Naive B cell (primary cell): ENCODE measurements around the gene RCAN2. TPM values are rescaled to one million over a fixed set of nuclear protein-coding genes. Genes with fewer than 3 reads are reported as not detected.

ENCODE experiments used
- ATAC-seq, 2 donors: fragments of 150-1000 bp; cut with Tn5 transposase; 2 replicates each; pipeline ENCODE4 v1.10.0; 2021; ENCODE audit warnings: low read depth in 2 of 2, mild to moderate bottlenecking in 2 of 2, moderate library complexity in 2 of 2
- DNase-seq: peaks from one replicate; pipeline ENCODE4 v3.0.0; 2022
- H3K27ac Mint-ChIP-seq, 6 donors: one replicate each; pipeline ENCODE4 v1.8.0; 2020 to 2022; ENCODE audit warnings: mild to moderate bottlenecking in 6 of 6, mixed read lengths in 6 of 6, moderate library complexity in 5 of 6, inconsistent platforms in 2 of 6
- H3K27me3 Mint-ChIP-seq, 3 donors: one replicate each; pipeline ENCODE4 v1.8.0; 2021 to 2022; ENCODE audit warnings: mixed read lengths in 3 of 3, mild to moderate bottlenecking in 1 of 3
- H3K36me3 Mint-ChIP-seq, 2 donors: one replicate each; pipeline ENCODE4 v1.8.0; 2020 to 2022; ENCODE audit warnings: mixed read lengths in 2 of 2, inconsistent platforms in 1 of 2, mild to moderate bottlenecking in 1 of 2
- H3K4me1 Mint-ChIP-seq, 3 donors: one replicate each; pipeline ENCODE4 v1.8.0; 2020 to 2022; ENCODE audit warnings: mixed read lengths in 3 of 3, inconsistent platforms in 1 of 3, mild to moderate bottlenecking in 1 of 3, moderate library complexity in 1 of 3
- H3K4me3 Mint-ChIP-seq, 8 donors: one replicate each; pipeline ENCODE4 v1.8.0; 2020 to 2022; ENCODE audit warnings: mild to moderate bottlenecking in 8 of 8, mixed read lengths in 8 of 8, moderate library complexity in 8 of 8, inconsistent platforms in 2 of 8
- H3K9me3 Mint-ChIP-seq, 7 donors: one replicate each; pipeline ENCODE4 v1.8.0; 2020 to 2022; ENCODE audit warnings: mixed read lengths in 7 of 7, mild to moderate bottlenecking in 5 of 7, inconsistent platforms in 2 of 7, moderate library complexity in 1 of 7
- polyA plus RNA-seq, 6 donors: library from polyadenylated mRNA; unstranded; fragments of 300-500 nt; fragmentation: Illumina TruSeq; gene quantifications; one replicate each; pipeline ENCODE4 v1.2.3, GENCODE V29; 2021; ENCODE audit warnings: low read depth in 6 of 6

Gene RCAN2
- polyA plus RNA-seq, 6 donors from 2014 or later = 0.20 TPM; not detected in 5

DNA sequence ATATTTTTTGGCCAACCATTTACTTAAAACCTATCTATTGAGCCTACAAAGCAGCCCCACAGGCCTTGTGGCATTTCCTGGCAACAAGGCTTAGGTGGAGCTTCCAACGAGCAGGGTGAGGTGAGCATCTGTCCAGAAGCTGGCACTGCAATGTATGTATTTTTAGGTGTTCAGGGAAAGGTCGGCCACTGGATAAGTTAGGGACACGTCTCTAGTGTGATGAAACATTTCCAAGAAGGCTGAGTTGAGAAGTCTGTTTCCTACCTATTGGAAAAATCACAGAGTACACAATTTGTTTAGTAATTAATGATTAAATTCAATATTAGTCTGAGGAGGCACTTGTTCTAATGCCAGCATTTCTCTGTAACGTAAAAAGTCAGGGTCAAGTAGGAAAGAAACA, 17.8 kb upstream of the RCAN2 start:
- no peak for DNase-seq
- Mint-ChIP-seq H3K27me3 (no peaks in the 10 kb centered on the region), H3K27ac (no peak overlapping the region), H3K9me3 (peaks cover 0 to 2% (median 0%) of the 10 kb centered on the region in 7 donors), H3K4me1 (no peaks in the 10 kb centered on the region), H3K36me3 (no peaks in the 10 kb centered on the region), H3K4me3 (no peak overlapping the region)
- ATAC-seq = no peak

DNA sequence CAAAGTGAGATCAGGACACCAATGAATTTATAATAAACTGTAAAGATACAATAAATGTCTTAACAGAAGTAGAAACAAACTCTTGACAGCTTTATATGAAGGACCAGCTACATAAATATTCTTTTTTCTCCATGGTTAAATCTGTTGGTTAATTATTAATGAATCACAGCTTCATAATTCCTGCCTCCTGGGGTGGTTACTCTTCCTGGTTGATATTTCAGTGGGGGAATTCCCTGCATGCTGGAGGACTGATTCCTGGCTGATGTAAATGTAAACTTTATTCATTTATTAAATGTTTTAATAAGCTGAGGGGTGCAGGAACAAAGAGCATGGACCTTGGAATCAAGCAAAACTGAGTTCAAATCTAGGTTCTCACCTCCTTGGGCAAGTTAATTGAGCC, 16.2 kb upstream of the RCAN2 start:
- no peaks in the 10 kb centered on the region for H3K36me3 Mint-ChIP-seq
- no peaks in the 10 kb centered on the region for H3K27me3 Mint-ChIP-seq
- ATAC-seq = no peak
- H3K27ac Mint-ChIP-seq = no peak overlapping the region
- H3K9me3 Mint-ChIP-seq = peaks cover 0 to 2% (median 0%) of the 10 kb centered on the region in 7 donors
- no peaks in the 10 kb centered on the region for H3K4me1 Mint-ChIP-seq
- no peak overlapping the region for H3K4me3 Mint-ChIP-seq
- no peak for DNase-seq

DNA sequence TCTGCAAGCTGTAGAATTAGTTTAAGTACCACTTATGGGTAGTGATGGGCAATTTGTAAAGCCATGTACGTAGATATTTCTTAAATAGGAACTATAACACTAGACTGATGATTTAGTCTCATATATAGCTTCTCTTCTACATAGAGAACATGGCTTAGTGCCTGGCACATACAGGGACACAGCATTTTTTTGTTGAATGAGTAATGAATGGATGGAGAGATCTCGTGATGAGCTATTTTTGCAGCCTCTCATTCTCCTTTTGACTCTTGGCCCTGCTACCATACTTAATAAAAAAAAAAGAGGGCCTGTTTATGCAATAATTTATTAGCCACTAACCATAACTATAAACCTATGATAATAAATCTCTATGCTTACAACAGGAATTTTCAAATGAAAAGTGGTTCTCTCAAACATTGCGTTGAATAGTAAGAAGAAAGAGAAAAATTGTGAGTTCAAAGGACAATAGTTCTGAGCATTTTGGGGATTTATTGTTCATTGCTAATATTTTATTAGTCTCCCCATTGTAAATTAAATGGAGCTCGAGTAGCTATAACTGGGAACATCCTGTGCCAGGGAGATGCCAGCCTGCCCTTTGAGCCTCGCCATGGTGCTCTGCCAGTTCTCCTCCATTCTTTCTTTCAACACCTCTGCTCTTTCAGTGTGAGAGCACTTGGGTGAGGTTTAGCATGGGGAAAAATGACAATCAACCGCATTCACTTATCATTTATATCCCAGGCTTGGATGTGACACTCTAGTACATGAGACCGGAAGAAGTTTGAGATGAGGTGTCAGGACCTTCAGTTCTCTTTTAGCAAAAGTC, 14.7 kb upstream of the RCAN2 start:
- Mint-ChIP-seq H3K4me3 (no peak overlapping the region), H3K27ac (no peak overlapping the region), H3K4me1 (no peaks in the 10 kb centered on the region), H3K27me3 (peaks cover 4 to 10% (median 9%) of the 10 kb centered on the region in 3 donors), H3K9me3 (peaks cover 0 to 2% (median 0%) of the 10 kb centered on the region in 7 donors), H3K36me3 (no peaks in the 10 kb centered on the region)
- no peak for DNase-seq
- ATAC-seq = no peak

DNA sequence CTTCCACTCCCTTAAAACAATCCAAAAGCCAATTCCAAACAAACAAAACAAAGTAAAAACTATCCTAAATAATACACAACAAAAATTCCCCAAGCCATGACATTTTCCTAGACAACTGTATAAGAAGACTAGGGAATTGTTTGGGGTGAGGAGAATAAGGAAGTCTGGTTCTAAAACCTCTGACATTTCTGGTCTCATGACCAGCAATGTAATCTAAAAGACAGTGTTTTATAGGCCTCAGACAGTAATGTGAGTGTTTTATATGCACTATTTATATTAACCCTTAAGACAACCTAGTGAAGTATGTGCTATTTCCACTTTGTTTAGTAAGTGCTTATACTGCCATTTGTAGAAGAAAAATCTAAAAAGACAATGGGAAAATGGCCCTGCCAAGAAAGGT, 13.0 kb upstream of the RCAN2 start:
- H3K4me1 Mint-ChIP-seq = no peaks in the 10 kb centered on the region

DNA sequence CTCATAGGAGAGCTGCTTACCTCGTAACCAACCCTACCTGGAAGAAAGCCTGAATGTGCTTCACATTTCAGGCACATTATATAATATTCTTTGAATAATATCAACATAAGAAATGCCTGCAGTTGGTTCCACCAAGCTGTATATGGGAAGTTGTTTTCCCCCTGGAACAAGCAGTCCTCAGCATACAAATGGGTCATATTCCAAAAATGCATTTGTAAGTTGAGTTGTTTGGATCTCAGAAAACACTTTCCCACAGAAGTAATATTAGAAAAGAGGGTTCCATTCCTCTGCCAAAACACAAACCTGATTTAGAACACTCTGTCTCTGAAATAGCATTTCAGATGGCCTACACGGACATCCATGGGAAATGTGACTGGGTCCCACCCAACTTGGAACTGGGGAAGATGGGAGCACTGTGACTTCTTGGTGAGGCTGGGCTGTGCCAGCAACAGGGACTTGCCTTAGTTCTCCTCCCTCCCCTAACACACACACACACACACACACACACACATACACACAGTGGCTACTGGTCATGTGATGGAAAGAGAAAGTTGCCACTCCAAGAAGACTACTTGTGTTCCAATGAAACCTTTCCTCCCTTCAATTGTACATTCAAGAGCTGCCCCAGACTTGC, 11.4 kb upstream of the RCAN2 start:
- peak overlapping the region in 1 of 6 donors; percentile 0 for H3K27ac Mint-ChIP-seq
- H3K36me3 Mint-ChIP-seq = no peaks in the 10 kb centered on the region
- ATAC-seq = no peak
- peaks cover 0 to 2% (median 0%) of the 10 kb centered on the region in 7 donors for H3K9me3 Mint-ChIP-seq
- no peak for DNase-seq
- peaks cover 13 to 29% (median 26%) of the 10 kb centered on the region in 3 donors for H3K27me3 Mint-ChIP-seq
- no peak overlapping the region for H3K4me3 Mint-ChIP-seq
- H3K4me1 Mint-ChIP-seq = no peaks in the 10 kb centered on the region

More for the DNA sequence above, 13.0 kb upstream of the RCAN2 start:
- H3K4me3 Mint-ChIP-seq = no peak overlapping the region
- peaks cover 0 to 2% (median 0%) of the 10 kb centered on the region in 7 donors for H3K9me3 Mint-ChIP-seq
- peaks cover 9 to 27% (median 25%) of the 10 kb centered on the region in 3 donors for H3K27me3 Mint-ChIP-seq
- no peaks in the 10 kb centered on the region for H3K36me3 Mint-ChIP-seq
- DNase-seq = no peak
- no peak for ATAC-seq
- no peak overlapping the region for H3K27ac Mint-ChIP-seq

DNA sequence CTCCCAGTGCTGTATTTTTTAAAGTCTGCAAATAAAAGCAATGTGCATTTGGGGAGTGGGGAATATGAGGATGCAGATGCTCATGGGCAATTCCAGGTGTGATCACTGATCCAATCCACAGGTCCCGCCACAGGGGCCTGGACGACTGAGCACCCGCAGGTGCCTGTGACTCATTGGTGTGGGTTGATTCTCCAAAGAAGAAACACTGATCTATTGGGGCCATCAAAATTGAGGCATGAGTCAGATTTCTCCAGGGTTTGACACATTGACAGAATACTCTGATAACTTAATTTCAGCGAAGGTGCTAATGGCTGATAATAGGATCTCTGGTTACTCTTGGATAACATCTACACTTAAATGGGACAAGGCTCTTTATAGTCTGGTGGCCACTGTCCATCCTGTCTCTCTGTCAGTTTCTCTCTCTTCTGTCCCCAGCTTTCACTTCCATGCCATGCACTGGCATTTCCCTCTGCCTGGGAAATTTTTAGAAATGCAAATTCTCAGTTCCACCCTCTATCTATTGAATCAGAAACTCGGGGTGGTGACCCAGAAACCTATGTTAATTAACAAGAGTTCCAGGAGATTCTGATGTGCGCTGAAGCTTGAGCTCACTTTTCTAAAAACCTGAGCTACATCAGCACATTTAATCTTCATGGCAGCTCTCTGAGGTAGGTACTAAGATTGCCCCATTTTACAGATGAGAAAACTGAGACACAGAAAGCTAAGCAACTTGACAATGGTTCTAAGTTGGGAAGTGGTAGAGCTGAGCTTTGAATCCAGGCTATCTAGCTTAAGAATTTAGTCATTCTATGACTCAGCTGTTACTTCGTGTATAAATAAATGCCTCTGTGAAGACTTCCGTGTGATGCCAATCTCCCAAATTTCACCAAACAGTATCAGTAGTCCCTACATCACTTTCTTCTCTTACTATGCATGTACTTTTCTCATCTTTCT, 10.2 kb upstream of the RCAN2 start:
- Mint-ChIP-seq H3K27me3 (peaks cover 21 to 41% (median 34%) of the 10 kb centered on the region in 3 donors), H3K27ac (no peak overlapping the region), H3K4me3 (no peak overlapping the region), H3K36me3 (no peaks in the 10 kb centered on the region), H3K4me1 (no peaks in the 10 kb centered on the region), H3K9me3 (peaks cover 0 to 2% (median 0%) of the 10 kb centered on the region in 7 donors)
- DNase-seq (no peak), ATAC-seq (no peak)

DNA sequence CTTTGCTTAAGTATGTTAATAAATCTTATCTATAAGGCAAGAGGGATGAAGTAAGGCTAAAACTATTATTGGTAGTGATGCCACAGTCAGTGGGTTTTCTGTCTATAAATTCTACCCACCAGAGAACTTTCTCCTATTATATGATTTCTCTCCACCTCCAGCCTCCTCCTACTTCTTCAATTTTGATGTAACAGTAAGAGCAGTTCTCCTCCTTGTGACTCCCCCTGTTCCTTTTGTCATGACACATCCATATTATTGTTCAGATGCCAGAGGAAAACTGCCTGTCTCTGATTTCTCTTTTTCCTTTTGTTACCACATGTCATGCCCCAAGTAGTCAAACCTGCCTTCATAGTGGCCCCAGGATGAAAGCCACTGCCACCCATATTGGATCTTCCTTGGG, 9.1 kb upstream of the RCAN2 start:
- H3K36me3 Mint-ChIP-seq = no peaks in the 10 kb centered on the region
- H3K27ac Mint-ChIP-seq = no peak overlapping the region
- DNase-seq (no peak), ATAC-seq (no peak)
- H3K4me3 Mint-ChIP-seq = no peak overlapping the region
- peaks cover 0 to under 1% (median 0%) of the 10 kb centered on the region in 7 donors for H3K9me3 Mint-ChIP-seq
- H3K4me1 Mint-ChIP-seq = no peaks in the 10 kb centered on the region
- H3K27me3 Mint-ChIP-seq = peaks cover 28 to 51% (median 43%) of the 10 kb centered on the region in 3 donors

DNA sequence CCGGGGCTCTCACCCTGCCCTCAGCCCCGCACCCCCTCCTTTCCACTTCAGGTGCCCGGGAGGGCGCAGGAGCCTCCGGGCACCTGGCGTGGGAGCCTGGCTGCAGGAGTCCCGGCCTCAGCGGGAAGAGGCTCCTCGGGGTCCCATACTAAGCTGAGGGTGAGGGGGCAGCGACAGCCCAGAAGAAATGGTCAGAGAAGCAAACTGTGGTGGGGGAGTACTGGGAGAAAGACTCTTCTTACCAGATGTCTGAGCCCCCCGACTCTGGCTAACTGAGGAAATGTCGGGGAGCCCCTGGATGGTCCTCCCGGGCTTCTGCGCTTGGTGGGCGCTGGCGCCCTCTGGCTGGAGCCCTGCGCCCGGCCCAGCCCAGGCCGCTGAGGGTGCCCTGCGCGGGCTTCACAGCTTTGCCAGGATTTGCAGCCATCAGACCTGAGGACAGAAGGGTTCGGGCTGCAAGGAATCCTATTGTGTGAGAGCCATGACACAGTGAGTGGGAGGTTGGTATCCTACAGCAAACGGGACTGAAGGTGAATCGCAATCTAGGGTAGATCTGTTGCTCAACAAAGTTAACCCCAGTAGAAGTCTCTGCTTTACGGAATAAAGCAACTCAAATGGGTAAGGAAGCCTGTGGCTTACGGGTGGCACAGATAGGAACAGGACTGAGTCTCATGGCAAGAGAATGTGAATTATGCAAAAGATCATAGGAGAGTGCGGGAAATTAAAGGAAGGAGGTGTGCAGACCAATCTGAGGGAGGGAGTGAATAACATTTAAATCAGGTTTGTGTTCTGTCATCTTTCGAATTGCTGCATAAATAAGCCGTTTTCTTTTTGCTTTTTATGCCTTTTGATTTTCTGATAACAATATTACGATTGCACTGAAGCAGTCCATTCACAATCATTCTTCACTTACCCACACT, 639 bp upstream of the RCAN2 start:
- H3K27ac Mint-ChIP-seq = no peak overlapping the region
- H3K9me3 Mint-ChIP-seq = no peaks in the 10 kb centered on the region
- H3K4me1 Mint-ChIP-seq = peaks cover 2 to 6% (median 3%) of the 10 kb centered on the region in 3 donors
- DNase-seq (peak; percentile 34), ATAC-seq (peak; percentile 66 to 72)
- no peaks in the 10 kb centered on the region for H3K36me3 Mint-ChIP-seq
- peaks cover 59 to 79% (median 70%) of the 10 kb centered on the region in 3 donors for H3K27me3 Mint-ChIP-seq
- H3K4me3 Mint-ChIP-seq = peak overlapping the region; percentile 11 to 88 (median 70)

DNA sequence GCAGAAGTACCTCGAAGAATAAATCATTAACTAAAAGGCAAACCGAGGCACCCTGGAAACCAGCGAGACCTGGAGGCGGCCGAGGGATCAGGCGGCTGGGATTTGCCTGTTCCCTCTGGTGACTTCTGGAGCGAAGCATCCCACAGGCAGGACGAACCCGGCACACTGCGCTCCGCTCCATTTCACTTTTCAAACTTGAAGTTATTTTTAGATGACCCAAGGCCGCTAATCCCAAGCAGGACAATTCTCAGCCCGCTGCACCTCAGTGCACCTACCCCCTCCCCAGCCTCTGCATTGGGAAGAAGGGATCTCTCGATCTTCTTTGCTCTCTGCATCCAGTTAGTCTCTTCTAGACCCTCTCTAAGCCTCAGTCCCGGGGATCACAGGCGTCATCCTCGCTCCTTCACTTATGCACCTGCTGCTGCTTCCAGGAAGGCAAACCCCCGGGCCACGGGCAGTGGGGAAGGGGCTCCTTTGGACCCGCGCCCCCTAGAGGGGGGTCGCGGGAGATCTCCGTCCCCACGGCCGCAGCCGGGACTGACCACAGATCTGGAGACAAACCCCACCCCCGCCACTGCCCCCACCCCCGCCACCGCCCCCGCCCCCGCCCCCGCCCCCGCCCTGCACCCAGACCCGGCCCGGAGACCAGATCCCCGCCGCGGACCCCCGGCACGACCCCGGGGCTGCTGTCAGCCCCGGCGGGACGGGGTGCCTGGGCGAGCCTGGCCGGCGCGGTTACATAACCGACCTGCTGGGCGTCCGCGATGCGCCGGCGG, 636 bp downstream of the RCAN2 start:
- Mint-ChIP-seq H3K4me3 (peak overlapping the region; percentile 29 to 87 (median 75)), H3K36me3 (no peaks in the 10 kb centered on the region), H3K4me1 (peaks cover 2 to 6% (median 3%) of the 10 kb centered on the region in 3 donors), H3K27me3 (peaks cover 58 to 74% (median 62%) of the 10 kb centered on the region in 3 donors), H3K9me3 (no peaks in the 10 kb centered on the region), H3K27ac (peak overlapping the region in 1 of 6 donors; percentile 61)
- DNase-seq (no peak), ATAC-seq (no peak)

DNA sequence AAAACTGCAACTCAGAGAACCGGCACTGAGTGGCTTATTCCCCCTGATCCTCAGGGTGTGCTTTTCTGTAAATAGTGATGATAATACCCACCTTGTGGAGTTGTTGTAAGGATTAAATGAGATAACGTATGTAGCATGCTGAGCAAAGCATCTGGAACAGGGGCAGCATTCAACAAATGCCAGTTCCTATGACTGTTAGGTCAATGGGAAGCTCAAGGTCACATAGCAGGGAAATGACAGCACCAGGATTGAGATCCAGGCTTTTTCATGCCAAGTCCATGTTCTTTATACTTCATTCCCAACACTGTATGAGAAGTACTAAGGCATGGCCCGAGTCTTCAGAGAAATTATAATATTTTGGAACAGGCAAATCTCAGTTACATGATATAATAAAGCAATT, 5.1 kb downstream of the RCAN2 start:
- H3K36me3 Mint-ChIP-seq = no peaks in the 10 kb centered on the region
- no peaks in the 10 kb centered on the region for H3K9me3 Mint-ChIP-seq
- peaks cover 0 to 2% (median 0%) of the 10 kb centered on the region in 3 donors for H3K4me1 Mint-ChIP-seq
- no peak for DNase-seq
- no peak for ATAC-seq
- peaks cover 49 to 56% (median 54%) of the 10 kb centered on the region in 3 donors for H3K27me3 Mint-ChIP-seq
- no peak overlapping the region for H3K27ac Mint-ChIP-seq
- H3K4me3 Mint-ChIP-seq = no peak overlapping the region

DNA sequence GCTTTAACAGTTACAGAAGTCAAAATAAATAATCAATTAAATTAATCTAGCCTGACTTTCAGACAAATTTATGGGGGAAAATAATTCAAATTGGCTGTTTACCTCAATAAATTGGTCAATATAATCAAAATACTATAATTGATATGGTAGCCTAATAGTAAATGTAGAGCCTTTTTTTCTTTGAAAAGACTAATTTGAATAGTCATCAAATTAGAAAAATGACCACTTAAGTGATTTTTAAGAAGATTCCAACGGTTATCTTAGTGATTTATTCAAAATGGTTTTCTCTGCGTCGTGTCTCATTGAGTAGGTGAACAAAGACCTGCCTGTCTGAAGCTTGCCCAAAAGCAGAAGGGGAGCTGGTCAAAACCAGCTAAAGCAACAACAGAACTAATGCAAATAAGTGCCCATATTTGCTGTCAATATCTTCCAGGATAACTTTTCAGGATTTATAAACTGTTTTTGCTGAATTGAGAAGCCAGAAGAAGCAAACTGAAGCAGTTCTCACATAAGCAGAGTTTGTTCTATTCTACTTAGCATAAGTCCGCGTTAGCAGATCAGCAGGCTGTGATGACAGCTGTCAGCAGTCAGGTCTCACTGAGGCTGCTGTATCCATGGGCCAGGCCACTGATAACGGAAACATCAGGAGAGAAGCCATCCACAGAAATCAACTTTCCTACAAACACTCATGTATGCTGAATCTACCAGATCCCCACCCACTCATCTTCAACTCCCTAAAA, 7.0 kb downstream of the RCAN2 start:
- DNase-seq = no peak
- Mint-ChIP-seq H3K27me3 (peaks cover 40 to 49% (median 41%) of the 10 kb centered on the region in 3 donors), H3K9me3 (no peaks in the 10 kb centered on the region), H3K27ac (no peak overlapping the region), H3K4me1 (no peaks in the 10 kb centered on the region), H3K4me3 (no peak overlapping the region), H3K36me3 (no peaks in the 10 kb centered on the region)
- ATAC-seq = no peak
